ENCODE data around the gene FRMD1.

FRMD1 gene

DNA sequence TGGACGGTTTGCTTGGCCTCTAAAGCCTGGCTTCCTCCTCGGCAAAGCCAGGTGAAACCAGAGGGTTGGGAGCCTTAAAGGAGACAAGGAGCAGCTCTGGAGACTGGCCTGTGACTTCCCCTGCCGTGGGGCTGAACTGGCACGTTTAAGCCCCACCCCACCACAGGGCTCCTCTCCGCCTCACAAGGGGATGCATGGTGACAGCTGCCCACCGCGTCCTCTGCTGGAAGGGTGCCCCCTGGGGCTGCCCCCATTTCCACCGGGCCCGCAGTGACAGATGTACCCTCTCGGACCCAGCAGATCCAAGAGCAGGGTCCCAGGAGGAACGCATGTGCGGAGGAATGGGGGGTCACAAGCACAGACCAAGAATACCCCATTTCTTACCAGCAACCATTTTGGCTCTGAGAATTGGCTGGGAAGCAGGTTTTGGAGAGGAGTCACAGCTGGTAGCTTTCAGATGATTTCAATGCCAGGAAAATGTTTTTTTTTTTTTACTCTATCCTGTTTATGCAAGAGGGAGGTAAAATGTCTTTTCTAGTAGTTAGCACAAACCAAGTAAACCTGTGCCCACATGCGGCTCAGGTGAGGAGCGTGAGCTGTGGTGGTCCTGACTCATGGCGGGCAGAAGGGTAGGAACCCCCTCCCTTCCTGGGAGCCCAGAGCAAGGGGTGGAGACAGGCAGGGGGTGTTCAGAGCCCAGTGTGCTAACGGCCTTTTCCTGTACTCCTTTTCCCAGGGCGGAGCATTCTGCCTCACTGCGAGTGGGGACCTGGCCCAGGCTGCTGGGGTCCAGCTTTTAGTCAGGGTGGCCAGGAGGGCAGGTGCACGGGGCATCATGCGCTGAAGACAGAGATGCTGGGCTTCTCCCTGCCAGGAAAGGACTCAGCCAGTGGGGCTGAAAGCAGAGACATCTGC lies 33.0 kb downstream of the FRMD1 start:
- TF ChIP-seq, protein P1, sequence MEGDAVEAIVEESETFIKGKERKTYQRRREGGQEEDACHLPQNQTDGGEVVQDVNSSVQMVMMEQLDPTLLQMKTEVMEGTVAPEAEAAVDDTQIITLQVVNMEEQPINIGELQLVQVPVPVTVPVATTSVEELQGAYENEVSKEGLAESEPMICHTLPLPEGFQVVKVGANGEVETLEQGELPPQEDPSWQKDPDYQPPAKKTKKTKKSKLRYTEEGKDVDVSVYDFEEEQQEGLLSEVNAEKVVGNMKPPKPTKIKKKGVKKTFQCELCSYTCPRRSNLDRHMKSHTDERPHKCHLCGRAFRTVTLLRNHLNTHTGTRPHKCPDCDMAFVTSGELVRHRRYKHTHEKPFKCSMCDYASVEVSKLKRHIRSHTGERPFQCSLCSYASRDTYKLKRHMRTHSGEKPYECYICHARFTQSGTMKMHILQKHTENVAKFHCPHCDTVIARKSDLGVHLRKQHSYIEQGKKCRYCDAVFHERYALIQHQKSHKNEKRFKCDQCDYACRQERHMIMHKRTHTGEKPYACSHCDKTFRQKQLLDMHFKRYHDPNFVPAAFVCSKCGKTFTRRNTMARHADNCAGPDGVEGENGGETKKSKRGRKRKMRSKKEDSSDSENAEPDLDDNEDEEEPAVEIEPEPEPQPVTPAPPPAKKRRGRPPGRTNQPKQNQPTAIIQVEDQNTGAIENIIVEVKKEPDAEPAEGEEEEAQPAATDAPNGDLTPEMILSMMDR (IDR thresholded peaks at IDR 0.05; ENCODE audit: insufficient read depth, low read depth, low read length, missing control alignments), result no peak

DNA sequence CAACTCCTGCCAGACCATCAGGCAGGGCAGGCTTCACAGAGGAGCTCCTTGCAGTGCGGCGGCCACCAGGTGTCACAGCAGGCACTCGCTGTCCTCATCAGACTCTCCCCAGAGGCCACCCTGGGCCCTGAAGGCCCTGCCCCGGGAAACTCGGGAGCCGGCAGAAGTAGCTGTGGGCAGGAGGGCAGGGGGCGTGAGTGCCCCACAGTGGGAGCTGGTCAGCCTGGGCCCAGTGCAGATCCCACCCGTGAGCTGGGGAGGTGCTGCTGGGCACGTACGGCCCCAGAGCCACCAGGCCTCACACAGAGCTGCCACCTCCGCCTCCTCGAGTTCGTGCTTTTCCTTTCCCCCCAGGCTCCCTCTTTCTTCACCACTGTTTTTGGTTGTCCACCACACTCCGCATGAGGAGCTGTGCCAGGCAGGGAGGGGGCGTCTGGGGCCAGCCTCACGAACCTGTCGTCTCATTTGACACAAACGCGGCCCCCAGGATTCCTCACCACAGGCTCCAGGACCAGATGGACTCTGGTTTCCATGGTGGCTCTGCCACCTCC lies 33.8 kb downstream of the FRMD1 start:
- TF ChIP-seq, protein P1 (IDR thresholded peaks at IDR 0.05; ENCODE audit: insufficient read depth, low read depth, low read length, missing control alignments), result no peak
- DNase-seq (ENCODE audit: low read depth), result no peak
- no peak overlapping the region for H3K4me3 ChIP-seq (ENCODE audit: low read length)

More for the DNA sequence above, 33.0 kb downstream of the FRMD1 start:
- no peak for DNase-seq (ENCODE audit: low read depth)
- H3K4me3 ChIP-seq (ENCODE audit: low read length), result no peak overlapping the region

DNA sequence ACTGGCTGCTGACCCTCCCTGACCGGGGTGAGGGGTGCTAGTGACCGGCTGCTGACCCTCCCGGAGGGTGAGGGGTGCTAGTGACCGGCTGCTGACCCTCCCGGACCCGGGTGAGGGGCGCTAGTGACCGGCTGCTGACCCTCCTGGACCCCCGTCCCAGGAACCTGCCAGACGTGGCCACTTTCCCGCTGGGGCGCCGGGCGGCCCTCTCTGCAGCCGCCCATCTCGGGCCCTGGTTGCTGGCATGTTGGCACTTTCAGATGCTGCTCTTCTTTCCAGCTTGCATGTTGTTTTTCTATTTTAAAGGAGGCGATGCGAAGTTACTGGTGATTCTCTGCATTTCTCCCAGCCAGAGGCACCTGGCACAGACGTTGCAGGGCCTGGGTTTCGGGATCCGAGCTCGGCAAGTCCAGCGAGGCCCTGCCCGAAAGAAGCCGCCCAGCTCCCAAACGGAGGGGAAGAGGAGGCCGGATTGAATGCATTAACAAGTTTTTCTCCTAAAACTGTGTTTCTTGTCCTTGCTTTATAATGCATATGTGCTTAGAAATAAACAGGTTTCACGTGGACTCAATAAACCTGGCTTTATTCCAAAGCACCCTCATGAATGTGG lies 34.4 kb downstream of the FRMD1 start:
- TF ChIP-seq, protein P1 (IDR thresholded peaks at IDR 0.05; ENCODE audit: insufficient read depth, low read depth, low read length, missing control alignments), result no peak
- no peak for DNase-seq (ENCODE audit: low read depth)
- no peak overlapping the region for H3K4me3 ChIP-seq (ENCODE audit: low read length)

DNA sequence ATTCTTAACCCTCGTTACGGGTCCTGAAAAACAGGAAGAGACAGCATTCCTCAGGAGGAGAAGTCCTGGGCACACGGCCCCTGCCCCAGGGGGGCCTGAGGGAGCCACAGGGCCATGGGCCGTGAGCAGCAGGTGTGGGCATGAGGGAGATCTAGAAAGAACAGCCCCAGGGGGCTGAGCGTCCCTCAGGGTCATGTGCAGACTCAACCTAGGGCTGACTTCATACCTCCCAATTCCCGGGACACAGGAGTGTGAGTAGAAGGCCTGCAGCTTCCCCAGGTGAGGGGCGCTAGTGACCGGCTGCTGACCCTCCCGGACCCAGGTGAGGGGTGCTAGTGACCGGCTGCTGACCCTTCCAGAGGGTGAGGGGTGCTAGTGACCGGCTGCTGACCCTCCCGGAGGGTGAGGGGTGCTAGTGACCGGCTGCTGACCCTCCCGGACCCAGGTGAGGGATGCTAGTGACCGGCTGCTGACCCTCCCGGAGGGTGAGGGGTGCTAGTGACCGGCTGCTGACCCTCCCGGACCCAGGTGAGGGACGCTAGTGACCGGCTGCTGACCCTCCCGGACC lies 35.1 kb downstream of the FRMD1 start:
- TF ChIP-seq, protein P1 (IDR thresholded peaks at IDR 0.05; ENCODE audit: insufficient read depth, low read depth, low read length, missing control alignments), result no peak
- no peak overlapping the region for H3K4me3 ChIP-seq (ENCODE audit: low read length)
- no peak for DNase-seq (ENCODE audit: low read depth)

DNA sequence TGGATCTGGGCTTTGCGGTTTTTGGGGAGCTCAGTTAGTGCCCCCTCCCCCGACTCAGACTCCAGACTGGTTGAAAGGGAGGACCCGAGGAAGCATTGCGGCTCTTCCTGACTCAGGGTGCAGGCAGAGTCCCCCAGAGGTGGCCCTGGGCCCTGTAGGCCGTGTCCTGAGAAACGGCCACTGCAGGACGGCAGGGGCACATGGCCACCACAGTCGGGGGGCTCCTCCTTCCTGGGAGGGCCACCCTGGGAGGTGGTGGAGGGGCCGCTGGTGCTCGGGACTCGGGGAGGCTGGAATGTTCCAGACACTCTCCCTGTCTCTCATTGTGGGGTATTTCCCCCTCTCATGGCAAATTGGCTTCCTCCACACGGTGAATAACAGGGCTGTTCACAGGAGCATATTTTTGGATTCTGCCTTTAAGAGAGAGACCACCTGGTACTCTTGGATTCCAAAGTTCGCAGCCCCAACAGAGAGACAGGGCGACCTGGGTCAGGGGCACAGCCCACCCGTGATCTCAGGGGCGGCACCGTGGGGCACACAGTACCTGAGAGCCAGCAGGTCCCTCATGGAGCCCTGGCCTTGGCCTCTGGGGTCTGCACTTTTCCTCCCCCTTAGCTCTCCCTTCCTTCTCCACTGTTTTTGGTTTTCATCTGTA lies 35.7 kb downstream of the FRMD1 start:
- no peak for DNase-seq (ENCODE audit: low read depth)
- TF ChIP-seq, protein P1 (IDR thresholded peaks at IDR 0.05; ENCODE audit: insufficient read depth, low read depth, low read length, missing control alignments), result no peak
- no peak overlapping the region for H3K4me3 ChIP-seq (ENCODE audit: low read length)

DNA sequence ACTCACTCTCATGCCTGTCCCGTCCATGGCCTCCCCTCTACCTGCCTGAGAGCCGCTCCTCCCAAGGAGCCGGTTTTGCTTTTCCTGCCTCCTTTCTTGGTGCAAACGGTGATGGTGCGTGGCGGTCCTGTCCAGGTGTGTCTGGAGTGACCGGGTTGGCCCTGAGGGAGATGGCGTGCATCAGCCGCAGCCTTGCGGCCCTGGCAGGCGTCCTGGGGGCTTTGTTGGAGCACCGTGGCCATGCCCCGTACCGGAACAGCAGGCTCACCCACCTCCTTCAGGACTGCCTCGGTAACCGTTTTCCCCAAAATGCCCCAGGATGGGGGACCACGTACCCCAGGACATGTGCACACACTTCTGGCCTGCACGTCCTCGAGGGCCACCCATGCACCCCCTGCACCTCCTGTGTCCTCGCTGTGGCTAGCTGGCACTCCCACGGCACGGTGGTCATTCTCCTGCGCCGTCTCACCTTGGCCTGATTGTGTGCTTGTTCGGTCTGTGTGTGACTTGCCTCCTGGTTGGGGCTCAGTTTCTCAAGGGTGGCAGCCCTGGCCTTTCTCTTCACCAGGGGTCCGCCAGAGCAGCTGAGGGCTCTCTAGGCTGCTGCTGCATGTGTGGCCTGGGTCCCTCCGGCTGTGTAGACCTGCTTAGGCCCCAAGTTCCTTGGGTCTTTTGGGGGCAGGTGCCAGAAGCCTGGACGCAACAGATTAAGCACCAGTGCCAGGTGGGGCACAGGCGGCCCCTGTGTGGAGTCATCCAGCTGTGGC lies 36.4 kb downstream of the FRMD1 start:
- DNase-seq (ENCODE audit: low read depth), result no peak
- TF ChIP-seq, protein P1 (IDR thresholded peaks at IDR 0.05; ENCODE audit: insufficient read depth, low read depth, low read length, missing control alignments), result no peak
- no peak overlapping the region for H3K4me3 ChIP-seq (ENCODE audit: low read length)

All from epithelial cell of esophagus (primary cell).